HepG2 (cell line): Measurements from ENCODE around the gene PLEKHA5. TPM values are rescaled to one million over a fixed set of nuclear protein-coding genes. Genes with fewer than 3 reads are reported as not detected.

Source experiments
- ATAC-seq: fragments of 200-7000 bp; cut with Tn5 transposase; 3 replicates; pipeline ENCODE4 v1.9.1; 2020; ENCODE audit warnings: mild to moderate bottlenecking, moderate library complexity
- BruUV-seq: library from RNA; stranded (reverse); fragments of 400-500 nt; replicated peaks from 2 replicates; lab custom pipeline; 2021; lab: Mats Ljungman, UMichigan
- CTCF ChIA-PET: fragments of 300-600 bp; formaldehyde crosslinking; extraction: SDS; loops from one replicate; lab custom pipeline; 2021; ENCODE audit warnings: low total read pairs, inconsistent platforms, low intra/inter-chr PET ratio; lab: Yijun Ruan, JAX
- POLR2A ChIA-PET: fragments of 350-600 bp; sonication (Branson Sonifier 250); formaldehyde crosslinking; loops from one replicate; lab custom pipeline; 2020; ENCODE audit warnings: antibody characterized with exemption, inconsistent platforms; lab: Yijun Ruan, JAX
- DNase-seq: peaks from one replicate; pipeline ENCODE4 v3.0.0-alpha.2; 2015; ENCODE audit warnings: low spot score
- FAIRE-seq: peaks from 3 replicates; lab custom pipeline; 2011; peaks lifted over from hg19 to GRCh38; lab: Jason Lieb, UNC
- H2AFZ ChIP-seq: one replicate; pipeline ENCODE4 v1.6.1; 2011; ENCODE audit warnings: low read length, inconsistent platforms
- H3K27ac ChIP-seq: fragments of 300-600 bp; 3 replicates; pipeline ENCODE4 v1.8.0; 2011; ENCODE audit warnings: mixed run types, mild to moderate bottlenecking, mixed read lengths, low read length, inconsistent platforms; ENCODE audit not compliant: insufficient read depth; ENCODE audit errors: extremely low read length
- H3K27me3 ChIP-seq, 2 experiments: fragments of 200-600 bp in 1 of 2; 2 replicates in 1 of 2; 3 replicates in 1 of 2; pipeline versions ENCODE4 v1.6.0 to v1.8.0; 2011; ENCODE audit warnings: low read length in 2 of 2, mild to moderate bottlenecking in 2 of 2, moderate library complexity in 2 of 2, inconsistent platforms in 1 of 2; ENCODE audit not compliant: insufficient read depth in 2 of 2, control insufficient read depth in 1 of 2
- H3K36me3 ChIP-seq, 2 experiments: fragments of 200-600 bp in 1 of 2; replicated peaks in 1 of 2; 2 replicates in 1 of 2; 3 replicates in 1 of 2; pipeline versions ENCODE4 v1.5.1 to v1.8.0; 2011; ENCODE audit warnings: low read length in 2 of 2, inconsistent platforms in 1 of 2; ENCODE audit not compliant: insufficient read depth in 2 of 2, control insufficient read depth in 1 of 2
- H3K4me1 ChIP-seq: 2 replicates; pipeline ENCODE4 v1.5.1; 2012; ENCODE audit warnings: low read length, inconsistent platforms; ENCODE audit not compliant: insufficient read depth
- H3K4me2 ChIP-seq: 2 replicates; pipeline ENCODE4 v1.6.0; 2011; ENCODE audit warnings: low read depth, low read length, inconsistent platforms
- H3K4me3 ChIP-seq, 3 experiments: fragments of 200-600 bp in 1 of 3; sonication (generic), shearing (Covaris generic) in 1 of 3; replicated peaks in 1 of 3; 2 replicates each; pipeline ENCODE4 v1.5.1; 2011 to 2016; ENCODE audit warnings: low read length in 3 of 3, inconsistent platforms in 2 of 3, low read depth in 2 of 3, mild to moderate bottlenecking in 2 of 3, control low read depth in 1 of 3, mixed read lengths in 1 of 3; ENCODE audit not compliant: insufficient read depth in 1 of 3
- H3K79me2 ChIP-seq: one replicate; pipeline ENCODE4 v1.6.1; 2011; ENCODE audit warnings: low read length, inconsistent platforms; ENCODE audit not compliant: insufficient read depth
- H3K9ac ChIP-seq: 2 replicates; pipeline ENCODE4 v1.6.0; 2011; ENCODE audit warnings: mild to moderate bottlenecking, low read depth, low read length, inconsistent platforms; ENCODE audit not compliant: insufficient read depth
- H3K9me3 ChIP-seq: 2 replicates; pipeline ENCODE4 v1.5.1; 2012; ENCODE audit warnings: mild to moderate bottlenecking, low read length
- H4K20me1 ChIP-seq: 2 replicates; pipeline ENCODE4 v1.6.0; 2011; ENCODE audit warnings: inconsistent platforms, mild to moderate bottlenecking, low read length, moderate library complexity; ENCODE audit not compliant: insufficient read depth
- ARID5B ChIP-seq: IDR thresholded peaks from 2 replicates; pipeline ENCODE4 v1.4.0; 2020; ENCODE audit warnings: mild to moderate bottlenecking, missing genetic modification reagents
- HDAC6 ChIP-seq: fragments of 200-600 bp; sonication (generic); IDR thresholded peaks from 2 replicates; pipeline ENCODE4 v1.7.0; 2017; ENCODE audit warnings: mild to moderate bottlenecking, antibody characterized with exemption, low read length, low read depth
- NONO ChIP-seq, 2 experiments: fragments of 450-650 bp in 1 of 2; sonication (generic) in 1 of 2; formaldehyde crosslinking in 1 of 2; IDR thresholded peaks in 1 of 2; conservative IDR thresholded peaks in 1 of 2; 2 replicates each; pipeline versions ENCODE4 v1.6.1 to v1.8.0; 2017 to 2022; ENCODE audit warnings: mild to moderate bottlenecking in 1 of 2, missing genetic modification reagents in 1 of 2, moderate library complexity in 1 of 2
- PAX8 ChIP-seq: sonication (generic); formaldehyde crosslinking; IDR thresholded peaks from 2 replicates; pipeline ENCODE4 v1.8.0; 2022; ENCODE audit warnings: mild to moderate bottlenecking, missing genetic modification reagents, borderline replicate concordance
- PCBP1 ChIP-seq: fragments of 200-400 bp; formaldehyde crosslinking; IDR thresholded peaks from 2 replicates; pipeline ENCODE4 v1.6.1; 2017; ENCODE audit warnings: mild to moderate bottlenecking, low read depth, low read length, borderline replicate concordance
- RFXAP ChIP-seq: sonication (generic); formaldehyde crosslinking; IDR thresholded peaks from 2 replicates; pipeline ENCODE4 v1.4.0; 2020; ENCODE audit warnings: missing genetic modification reagents, borderline replicate concordance
- SMARCC2 ChIP-seq: fragments of 450-650 bp; IDR thresholded peaks from 2 replicates; pipeline ENCODE4 v1.6.1; 2017; ENCODE audit warnings: antibody characterized with exemption, mild to moderate bottlenecking
- ZFAT ChIP-seq: sonication (generic); formaldehyde crosslinking; conservative IDR thresholded peaks from 2 replicates; pipeline ENCODE4 v1.8.1; 2023; ENCODE audit warnings: missing genetic modification reagents, inconsistent platforms
- ZFP1 ChIP-seq: IDR thresholded peaks from 2 replicates; pipeline ENCODE4 v1.6.1; 2016
- ZFX ChIP-seq: sonication (generic); formaldehyde crosslinking; IDR thresholded peaks from 2 replicates; pipeline ENCODE4 v1.4.0; 2020; ENCODE audit warnings: mild to moderate bottlenecking, low read depth, missing genetic modification reagents, moderate library complexity
- ZKSCAN8 ChIP-seq: IDR thresholded peaks from 2 replicates; pipeline ENCODE4 v1.6.1; 2016; ENCODE audit warnings: borderline replicate concordance, missing genetic modification reagents, missing compliant biosample characterization
- ZNF207 ChIP-seq: fragments of 450-650 bp; IDR thresholded peaks from 2 replicates; pipeline ENCODE4 v1.6.1; 2016; ENCODE audit warnings: antibody characterized with exemption, borderline replicate concordance
- ZNF367 ChIP-seq: sonication (generic); formaldehyde crosslinking; IDR thresholded peaks from 2 replicates; pipeline ENCODE4 v1.4.0; 2020; ENCODE audit warnings: missing genetic modification reagents, borderline replicate concordance
- ZNF550 ChIP-seq: sonication (generic); formaldehyde crosslinking; IDR thresholded peaks from 2 replicates; pipeline ENCODE4 v1.4.0; 2020; ENCODE audit warnings: mild to moderate bottlenecking, missing genetic modification reagents, borderline replicate concordance
- WGBS: methylation state at CpG from one replicate; pipeline ENCODE4 v1.1.6; 2017; ENCODE audit warnings: low lambda C conversion rate; 5-methylcytosine and 5-hydroxymethylcytosine counted together
- in situ Hi-C: cut with HindIII; loops from 2 replicates; pipeline ENCODE4 v1.10.0; 2017; ENCODE audit warnings: low pct_unique_long_range_greater_than_20kb; ENCODE audit not compliant: extremely low pct_ligation_motif_present
- intact Hi-C: fragments of 100-400 bp; cut with micrococcal nuclease; formaldehyde crosslinking; loops from one replicate; pipeline ENCODE4 v1.10.0; 2022; ENCODE audit not compliant: unreplicated experiment
- polyA plus RNA-seq, 8 experiments: library from polyadenylated mRNA; depleted of rRNA in 3 of 8; stranded (reverse) in 7 of 8; unstranded in 1 of 8; fragments of >200 nt; fragmentation: Illumina TruSeq in 4 of 8; extraction: Trizol in 4 of 8; gene quantifications; 2 replicates each; pipeline versions ENCODE4 v1.2.1 to v1.2.3, GENCODE V29; 2011 to 2016; ENCODE audit warnings: low read depth in 4 of 8, missing spikeins in 1 of 8, mixed read lengths in 1 of 8; ENCODE audit not compliant: insufficient read depth in 1 of 8
- total RNA-seq, 5 experiments: library from RNA; depleted of rRNA; stranded (reverse); fragments of >200 nt; fragmentation: Illumina TruSeq; extraction: Trizol; gene quantifications; 2 replicates each; pipeline ENCODE4 v1.2.3, GENCODE V29; 2016; ENCODE audit warnings: low read depth in 1 of 5
- TF ChIP-seq, protein P1 (sequence below): sonication (generic); formaldehyde crosslinking; IDR thresholded peaks from 2 replicates; pipeline ENCODE4 v1.4.0; 2020; ENCODE audit warnings: missing genetic modification reagents
- TF ChIP-seq, protein P2 (sequence below): conservative IDR thresholded peaks from 2 replicates; pipeline ENCODE4 v1.6.1; 2018; ENCODE audit warnings: missing genetic modification reagents

The PLEKHA5 gene
- total and polyA plus RNA-seq, 2 of the 13 experiments (the other 11 are each of a cell fraction or from before 2014, with no cell fraction given): 4.2 to 15.4 TPM

- H3K4me1 ChIP-seq: no peaks in the 10 kb centered on the region
- no TSS peak for BruUV-seq
- H3K9me3 ChIP-seq: 0 out of 2 replicates have a peak, but pooled peaks cover 9% of the 10 kb centered on the region
- H4K20me1 ChIP-seq: no peaks in the 10 kb centered on the region
- intact Hi-C loops: no loop called here
- no peaks in the 10 kb centered on the region for H3K79me2 ChIP-seq
- no peak for TF ChIP-seq ZFP1
- TF ChIP-seq, protein P1, sequence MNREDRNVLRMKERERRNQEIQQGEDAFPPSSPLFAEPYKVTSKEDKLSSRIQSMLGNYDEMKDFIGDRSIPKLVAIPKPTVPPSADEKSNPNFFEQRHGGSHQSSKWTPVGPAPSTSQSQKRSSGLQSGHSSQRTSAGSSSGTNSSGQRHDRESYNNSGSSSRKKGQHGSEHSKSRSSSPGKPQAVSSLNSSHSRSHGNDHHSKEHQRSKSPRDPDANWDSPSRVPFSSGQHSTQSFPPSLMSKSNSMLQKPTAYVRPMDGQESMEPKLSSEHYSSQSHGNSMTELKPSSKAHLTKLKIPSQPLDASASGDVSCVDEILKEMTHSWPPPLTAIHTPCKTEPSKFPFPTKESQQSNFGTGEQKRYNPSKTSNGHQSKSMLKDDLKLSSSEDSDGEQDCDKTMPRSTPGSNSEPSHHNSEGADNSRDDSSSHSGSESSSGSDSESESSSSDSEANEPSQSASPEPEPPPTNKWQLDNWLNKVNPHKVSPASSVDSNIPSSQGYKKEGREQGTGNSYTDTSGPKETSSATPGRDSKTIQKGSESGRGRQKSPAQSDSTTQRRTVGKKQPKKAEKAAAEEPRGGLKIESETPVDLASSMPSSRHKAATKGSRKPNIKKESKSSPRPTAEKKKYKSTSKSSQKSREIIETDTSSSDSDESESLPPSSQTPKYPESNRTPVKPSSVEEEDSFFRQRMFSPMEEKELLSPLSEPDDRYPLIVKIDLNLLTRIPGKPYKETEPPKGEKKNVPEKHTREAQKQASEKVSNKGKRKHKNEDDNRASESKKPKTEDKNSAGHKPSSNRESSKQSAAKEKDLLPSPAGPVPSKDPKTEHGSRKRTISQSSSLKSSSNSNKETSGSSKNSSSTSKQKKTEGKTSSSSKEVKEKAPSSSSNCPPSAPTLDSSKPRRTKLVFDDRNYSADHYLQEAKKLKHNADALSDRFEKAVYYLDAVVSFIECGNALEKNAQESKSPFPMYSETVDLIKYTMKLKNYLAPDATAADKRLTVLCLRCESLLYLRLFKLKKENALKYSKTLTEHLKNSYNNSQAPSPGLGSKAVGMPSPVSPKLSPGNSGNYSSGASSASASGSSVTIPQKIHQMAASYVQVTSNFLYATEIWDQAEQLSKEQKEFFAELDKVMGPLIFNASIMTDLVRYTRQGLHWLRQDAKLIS (CRISPR knock-in tag): no peak
- TF ChIP-seq ZKSCAN8 (CRISPR knock-in tag): no peak
- TF ChIP-seq ARID5B: no peak
- TF ChIP-seq, protein P2, sequence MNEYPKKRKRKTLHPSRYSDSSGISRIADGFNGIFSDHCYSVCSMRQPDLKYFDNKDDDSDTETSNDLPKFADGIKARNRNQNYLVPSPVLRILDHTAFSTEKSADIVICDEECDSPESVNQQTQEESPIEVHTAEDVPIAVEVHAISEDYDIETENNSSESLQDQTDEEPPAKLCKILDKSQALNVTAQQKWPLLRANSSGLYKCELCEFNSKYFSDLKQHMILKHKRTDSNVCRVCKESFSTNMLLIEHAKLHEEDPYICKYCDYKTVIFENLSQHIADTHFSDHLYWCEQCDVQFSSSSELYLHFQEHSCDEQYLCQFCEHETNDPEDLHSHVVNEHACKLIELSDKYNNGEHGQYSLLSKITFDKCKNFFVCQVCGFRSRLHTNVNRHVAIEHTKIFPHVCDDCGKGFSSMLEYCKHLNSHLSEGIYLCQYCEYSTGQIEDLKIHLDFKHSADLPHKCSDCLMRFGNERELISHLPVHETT (CRISPR knock-in tag): no peak
- TF ChIP-seq ZNF207: no peak
- TF ChIP-seq ZFAT (CRISPR knock-in tag): no peak
- no peak for TF ChIP-seq HDAC6
- no peak for TF ChIP-seq PCBP1
- no peak for TF ChIP-seq NONO (IDR thresholded peaks at IDR 0.05)
- no peak for TF ChIP-seq NONO (CRISPR knock-in tag; conservative IDR thresholded peaks at IDR 0.05)
- TF ChIP-seq ZFX: no peak
- no peak for TF ChIP-seq ZNF367
- no peak for TF ChIP-seq RFXAP
- TF ChIP-seq PAX8: no peak
- no peak for TF ChIP-seq ZNF550 (CRISPR knock-in tag)
- TF ChIP-seq SMARCC2: no peak
- in situ Hi-C loops: no loop called here
- H2AFZ ChIP-seq: no peak overlapping the region
- H3K4me2 ChIP-seq: no peak overlapping the region
- POLR2A ChIA-PET: no interaction called here
- WGBS: 90% methylated on average over 5 of the region's 5 CpGs
- peaks cover 0 to 6% of the 10 kb centered on the region in 2 experiments; a peak in 2 of 5 replicates for H3K36me3 ChIP-seq
- no peaks in the 10 kb centered on the region for H3K27me3 ChIP-seq
- FAIRE-seq: no peak
- no peak for ATAC-seq
- peak; percentile 1 for DNase-seq
- H3K27ac ChIP-seq: no peak overlapping the region
- H3K9ac ChIP-seq: no peak overlapping the region
- CTCF ChIA-PET: no interaction called here
- H3K4me3 ChIP-seq: no peak overlapping the region
These were observed 208.9 kb downstream of the PLEKHA5 start for GRCh38 chr12:19338405-19338804.
